HG03378 (cell line): ENCODE results near the gene PRDX5.

Source experiments
- ATAC-seq: cut with Tn5 transposase; IDR thresholded peaks from one replicate; pipeline ENCODE4 v1.9.1; 2021; ENCODE audit warnings: mild to moderate bottlenecking, moderate library complexity; ENCODE audit not compliant: unreplicated experiment

The PRDX5 gene

DNA sequence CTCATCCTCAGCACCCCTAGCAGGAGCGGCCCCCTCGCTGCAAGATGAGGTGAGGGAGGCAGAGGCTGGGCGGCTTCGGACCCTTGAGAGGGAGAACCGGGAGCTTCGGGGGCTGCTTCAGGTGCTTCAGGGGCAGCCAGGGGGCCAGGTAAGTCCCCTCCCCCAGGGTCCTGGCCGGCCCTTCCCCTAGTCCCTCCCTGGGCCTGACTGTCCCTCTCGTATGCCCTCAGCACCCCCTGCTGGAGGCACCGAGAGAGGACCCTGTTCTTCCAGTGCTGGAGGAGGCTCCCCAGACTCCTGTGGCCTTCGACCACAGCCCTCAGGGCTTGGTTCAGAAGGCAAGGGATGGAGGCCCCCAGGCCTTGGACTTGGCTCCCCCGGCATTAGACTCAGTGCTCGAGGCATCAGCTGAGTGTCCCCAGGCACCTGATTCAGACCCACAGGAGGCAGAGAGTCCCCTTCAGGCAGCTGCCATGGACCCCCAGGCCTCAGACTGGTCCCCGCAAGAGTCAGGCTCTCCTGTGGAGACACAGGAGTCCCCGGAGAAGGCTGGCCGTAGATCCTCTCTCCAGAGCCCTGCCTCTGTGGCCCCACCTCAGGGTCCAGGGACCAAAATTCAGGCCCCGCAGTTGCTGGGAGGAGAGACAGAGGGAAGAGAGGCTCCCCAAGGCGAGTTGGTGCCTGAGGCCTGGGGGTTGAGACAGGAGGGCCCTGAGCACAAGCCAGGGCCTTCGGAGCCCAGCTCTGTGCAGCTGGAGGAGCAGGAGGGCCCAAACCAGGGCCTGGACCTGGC lies 26.0 kb downstream of the PRDX5 start:
- no peak for ATAC-seq

DNA sequence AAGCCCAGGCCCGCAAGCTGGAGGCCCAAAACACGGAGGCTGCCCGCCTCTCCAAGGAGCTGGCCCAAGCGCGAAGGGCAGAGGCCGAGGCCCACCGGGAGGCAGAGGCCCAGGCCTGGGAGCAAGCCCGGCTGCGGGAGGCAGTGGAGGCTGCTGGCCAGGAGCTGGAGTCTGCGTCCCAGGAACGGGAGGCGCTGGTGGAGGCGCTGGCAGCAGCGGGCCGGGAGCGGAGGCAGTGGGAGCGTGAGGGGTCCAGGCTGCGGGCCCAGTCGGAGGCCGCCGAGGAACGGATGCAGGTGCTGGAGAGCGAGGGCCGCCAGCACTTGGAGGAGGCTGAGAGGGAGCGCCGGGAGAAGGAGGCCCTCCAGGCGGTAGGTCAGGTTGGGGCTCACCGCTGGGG lies 26.9 kb downstream of the PRDX5 start:
- ATAC-seq = no peak

- no peak for ATAC-seq
Measured at GRCh38 chr11:64347193-64347867, 29.4 kb downstream of the PRDX5 start.

- no peak for ATAC-seq
Measured at GRCh38 chr11:64348383-64349024, 30.6 kb downstream of the PRDX5 start.

- no peak for ATAC-seq
Measured at GRCh38 chr11:64349025-64349387, 31.1 kb downstream of the PRDX5 start.

DNA sequence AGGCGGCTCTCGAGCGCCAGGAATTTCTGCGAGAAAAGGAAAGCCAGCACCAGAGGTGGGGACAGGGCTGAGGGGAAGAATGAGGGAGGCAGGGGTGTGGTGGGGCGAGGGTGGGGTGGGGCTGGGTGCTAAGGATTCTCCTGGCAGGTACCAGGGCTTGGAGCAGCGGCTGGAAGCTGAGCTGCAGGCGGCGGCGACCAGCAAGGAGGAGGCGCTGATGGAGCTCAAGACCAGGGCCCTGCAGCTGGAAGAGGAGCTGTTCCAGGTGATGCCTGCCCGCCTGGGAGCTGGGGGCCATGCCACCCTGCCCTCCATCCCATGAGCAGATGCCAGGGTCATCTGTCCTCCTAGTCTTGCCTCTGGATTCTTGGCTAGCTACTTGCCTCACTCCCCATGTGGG lies 31.5 kb downstream of the PRDX5 start:
- ATAC-seq = no peak

DNA sequence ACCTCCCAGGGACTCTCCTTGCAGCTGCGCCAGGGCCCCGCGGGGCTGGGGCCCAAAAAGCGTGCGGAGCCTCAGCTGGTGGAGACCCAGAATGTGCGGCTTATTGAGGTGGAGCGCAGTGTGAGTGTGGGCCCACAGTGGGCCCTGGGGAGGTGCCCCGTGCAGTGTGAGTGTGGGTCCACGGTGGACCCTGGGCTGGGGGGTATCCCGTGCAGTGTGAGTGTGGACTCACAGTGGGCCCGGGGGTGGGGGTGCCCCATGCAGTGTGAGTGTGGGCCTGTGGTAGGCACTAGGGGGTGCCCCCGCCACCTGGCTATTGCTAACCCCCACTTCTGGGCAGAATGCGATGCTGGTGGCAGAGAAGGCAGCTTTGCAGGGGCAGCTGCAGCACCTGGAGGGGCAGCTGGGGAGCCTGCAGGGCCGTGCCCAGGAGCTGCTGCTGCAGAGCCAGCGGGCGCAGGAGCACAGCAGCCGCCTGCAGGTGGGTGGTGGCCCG lies 33.3 kb downstream of the PRDX5 start:
- ATAC-seq = no peak

- ATAC-seq = no peak
Measured at GRCh38 chr11:64352099-64352994, 34.4 kb downstream of the PRDX5 start.

DNA sequence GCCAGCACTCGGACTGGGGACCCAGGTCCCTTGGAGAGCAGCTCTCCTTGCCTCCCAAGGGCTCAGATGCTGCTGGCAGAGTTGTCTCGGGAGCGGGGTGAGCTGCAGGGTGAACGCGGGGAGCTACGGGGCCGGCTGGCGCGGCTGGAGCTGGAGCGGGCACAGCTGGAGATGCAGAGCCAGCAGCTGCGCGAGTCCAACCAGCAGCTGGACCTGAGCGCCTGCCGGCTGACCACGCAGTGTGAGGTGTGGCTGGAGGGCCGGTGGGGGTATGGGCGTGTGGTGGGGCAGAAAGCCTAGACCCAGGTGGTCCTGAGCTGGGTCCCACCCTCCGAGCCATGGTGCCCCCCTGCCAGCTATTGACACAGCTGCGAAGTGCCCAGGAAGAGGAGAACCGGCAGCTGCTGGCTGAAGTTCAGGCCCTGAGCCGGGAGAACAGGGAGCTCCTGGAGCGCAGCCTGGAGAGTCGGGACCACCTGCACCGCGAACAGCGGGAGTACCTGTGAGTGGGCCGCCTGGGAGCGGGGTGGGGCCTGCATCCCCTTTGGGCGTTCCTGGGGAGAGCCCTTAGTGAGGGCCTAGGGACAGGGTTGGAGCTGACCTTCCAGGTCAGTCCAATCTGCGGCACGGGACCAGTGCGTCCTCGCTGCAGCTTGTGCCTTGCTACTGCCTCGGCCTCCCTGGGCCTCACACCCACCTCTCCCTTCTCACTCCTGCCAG lies 35.2 kb downstream of the PRDX5 start:
- no peak for ATAC-seq

GRCh38 chr11:64353715-64354506 lies 36.0 kb downstream of the PRDX5 start:
- ATAC-seq = no peak

DNA sequence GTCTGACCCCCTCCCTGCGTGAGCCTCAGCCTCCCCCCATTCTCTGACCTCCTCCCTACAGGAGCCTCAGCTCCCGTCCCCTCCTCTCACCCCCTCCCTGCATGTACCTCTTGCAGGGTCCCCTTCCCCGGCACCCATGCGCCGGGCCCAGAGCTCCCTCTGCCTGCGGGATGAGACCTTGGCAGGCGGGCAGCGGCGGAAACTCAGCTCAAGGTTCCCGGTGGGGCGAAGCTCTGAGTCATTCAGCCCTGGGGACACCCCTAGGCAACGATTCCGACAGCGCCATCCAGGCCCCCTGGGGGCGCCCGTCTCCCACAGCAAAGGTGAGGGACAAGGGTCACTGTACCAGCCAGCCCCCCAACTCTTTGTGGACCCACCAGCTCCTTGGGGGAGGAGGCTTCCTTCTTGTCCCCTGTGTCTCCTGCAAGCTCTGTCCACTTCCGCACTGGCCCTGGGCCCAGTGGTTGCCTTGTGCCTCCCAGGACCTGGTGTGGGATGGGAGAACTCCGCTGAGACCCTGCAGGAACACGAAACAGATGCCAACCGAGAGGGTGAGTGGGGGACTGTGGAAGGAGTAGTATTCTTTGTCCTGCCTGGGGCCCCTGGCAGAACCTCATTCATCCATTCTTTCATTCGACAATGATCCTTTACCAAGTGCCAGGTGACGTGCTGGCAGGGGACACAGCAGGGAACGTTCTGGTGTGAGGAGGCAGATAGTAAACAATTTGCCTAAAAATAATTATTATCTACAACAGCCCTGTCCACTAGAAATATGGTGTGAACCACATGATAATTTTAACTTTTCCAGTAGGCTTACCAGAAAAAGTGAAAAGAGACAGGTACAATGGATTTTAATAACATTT lies 37.4 kb downstream of the PRDX5 start:
- ATAC-seq = no peak

- ATAC-seq = no peak
Measured at GRCh38 chr11:64356498-64357411, 38.8 kb downstream of the PRDX5 start.

GRCh38 chr11:64357446-64357845 lies 39.5 kb downstream of the PRDX5 start:
- no peak for ATAC-seq

GRCh38 chr11:64357904-64358535 lies 40.1 kb downstream of the PRDX5 start:
- no peak for ATAC-seq

GRCh38 chr11:64358536-64358906 lies 40.6 kb downstream of the PRDX5 start:
- ATAC-seq = no peak

- ATAC-seq = no peak
Measured at GRCh38 chr11:64358907-64359711, 41.2 kb downstream of the PRDX5 start, which contains the start of gene RPS6KA4. Gene RPS6KA4 (plus strand): TSS chr11:64359162. CDS start chr11:64359236, 74 bp downstream.
